Neural cell (in vitro differentiated cells): ENCODE data around the gene PLXNA3. TPM values are rescaled to one million over a fixed set of nuclear protein-coding genes. Genes with fewer than 3 reads are reported as not detected.

Experiments used
- H2AFZ ChIP-seq: fragments of 200-600, 300-800 bp; sonication (generic), shearing (Covaris generic); 2 replicates; pipeline ENCODE4 v1.6.0; 2014; ENCODE audit warnings: low read depth, mild to moderate bottlenecking, antibody characterized with exemption, low read length, moderate library complexity
- H3F3A ChIP-seq: fragments of 200-600 bp; shearing (Covaris generic); 2 replicates; pipeline ENCODE4 v1.6.1; 2016; ENCODE audit warnings: mild to moderate bottlenecking, moderate library complexity, mixed read lengths, antibody characterized with exemption, low read length; ENCODE audit not compliant: insufficient read depth, poor library complexity, severe bottlenecking
- H3K27ac ChIP-seq: fragments of 200-600, 300-800 bp; sonication (generic), shearing (Covaris generic); 2 replicates; pipeline ENCODE4 v1.5.1; 2014; ENCODE audit warnings: mild to moderate bottlenecking, low read length, moderate library complexity
- H3K27me3 ChIP-seq: fragments of 300-800, 200-600 bp; sonication (generic), shearing (Covaris generic); 2 replicates; pipeline ENCODE4 v1.6.0; 2014; ENCODE audit warnings: mild to moderate bottlenecking, low read depth, low read length, moderate library complexity; ENCODE audit not compliant: insufficient read depth
- H3K36me3 ChIP-seq: fragments of 300-800, 200-600 bp; sonication (generic), shearing (Covaris generic); 2 replicates; pipeline ENCODE4 v1.5.1; 2014; ENCODE audit warnings: mild to moderate bottlenecking, antibody characterized with exemption, low read length, moderate library complexity; ENCODE audit not compliant: insufficient read depth
- H3K4me2 ChIP-seq: fragments of 300-800, 200-600 bp; sonication (generic), shearing (Covaris generic); 2 replicates; pipeline ENCODE4 v1.6.0; 2014; ENCODE audit warnings: mild to moderate bottlenecking, low read length
- H3K4me3 ChIP-seq: fragments of 300-800, 200-600 bp; sonication (generic), shearing (Covaris generic); 2 replicates; pipeline ENCODE4 v1.5.1; 2014; ENCODE audit warnings: mild to moderate bottlenecking, low read length, moderate library complexity
- H3K79me2 ChIP-seq: fragments of 200-600 bp; shearing (Covaris generic); replicated peaks from 2 replicates; pipeline ENCODE4 v1.6.0; 2014; ENCODE audit warnings: mild to moderate bottlenecking, low read length, moderate library complexity; ENCODE audit not compliant: insufficient read depth
- H3K9ac ChIP-seq: fragments of 300-800, 200-600 bp; sonication (generic), shearing (Covaris generic); 2 replicates; pipeline ENCODE4 v1.6.1; 2016; ENCODE audit warnings: mild to moderate bottlenecking, low read length, mixed read lengths
- H3K9me2 ChIP-seq: fragments of 200-600 bp; shearing (Covaris generic); 2 replicates; pipeline ENCODE4 v1.6.1; 2016; ENCODE audit warnings: mild to moderate bottlenecking, low read length, mixed read lengths; ENCODE audit not compliant: insufficient read depth
- H3K9me3 ChIP-seq: fragments of 200-600, 300-800 bp; sonication (generic), shearing (Covaris generic); 2 replicates; pipeline ENCODE4 v1.6.1; 2016; ENCODE audit warnings: mild to moderate bottlenecking, mixed run types, low read length, moderate library complexity, mixed read lengths
- H4K20me1 ChIP-seq: fragments of 200-600 bp; shearing (Covaris generic); 2 replicates; pipeline ENCODE4 v1.6.1; 2016; ENCODE audit warnings: mild to moderate bottlenecking, mixed run types; ENCODE audit not compliant: insufficient read depth
- CTCF ChIP-seq: fragments of 450-650 bp; IDR thresholded peaks from 2 replicates; pipeline ENCODE4 v1.5.1; 2014; ENCODE audit warnings: antibody characterized with exemption, mild to moderate bottlenecking, moderate library complexity; ENCODE audit not compliant: poor library complexity, severe bottlenecking
- EP300 ChIP-seq: fragments of 450-650 bp; conservative IDR thresholded peaks from 2 replicates; pipeline ENCODE4 v1.6.1; 2014; ENCODE audit warnings: antibody characterized with exemption, mild to moderate bottlenecking, moderate library complexity; ENCODE audit not compliant: poor library complexity, severe bottlenecking
- EZH2 ChIP-seq: fragments of 200-600, 300-800 bp; shearing (Covaris generic), sonication (generic); IDR thresholded peaks from 2 replicates; pipeline ENCODE4 v1.6.1; 2014; ENCODE audit warnings: antibody characterized with exemption, low read length, borderline replicate concordance, mild to moderate bottlenecking; ENCODE audit not compliant: insufficient read depth, poor library complexity, severe bottlenecking
- MXI1 ChIP-seq: fragments of 450-650 bp; conservative IDR thresholded peaks from 2 replicates; pipeline ENCODE4 v1.6.1; 2014; ENCODE audit warnings: antibody characterized with exemption, mild to moderate bottlenecking; ENCODE audit not compliant: poor library complexity, severe bottlenecking
- POLR2AphosphoS5 ChIP-seq: IDR thresholded peaks from 2 replicates; pipeline ENCODE4 v1.6.1; 2012
- RAD21 ChIP-seq: fragments of 450-650 bp; conservative IDR thresholded peaks from 2 replicates; pipeline ENCODE4 v1.6.1; 2014; ENCODE audit warnings: antibody characterized with exemption, mild to moderate bottlenecking, moderate library complexity
- SMC3 ChIP-seq: fragments of 450-650 bp; conservative IDR thresholded peaks from 2 replicates; pipeline ENCODE4 v1.6.1; 2014; ENCODE audit warnings: antibody characterized with exemption, mild to moderate bottlenecking, moderate library complexity; ENCODE audit not compliant: poor library complexity
- TAF1 ChIP-seq: IDR thresholded peaks from 2 replicates; pipeline ENCODE4 v1.6.1; 2012; ENCODE audit warnings: low read depth
- polyA plus RNA-seq: library from polyadenylated mRNA; depleted of rRNA; stranded (reverse); fragments of >200 nt; gene quantifications from 2 replicates; pipeline ENCODE4 v1.2.3, GENCODE V29; 2014
- TF ChIP-seq, protein P1 (sequence below): IDR thresholded peaks from 2 replicates; pipeline ENCODE4 v1.6.1; 2012; ENCODE audit warnings: borderline replicate concordance

Gene PLXNA3
- polyA plus RNA-seq, 1 donor from 2014 or later: 17.2 TPM

- peak overlapping the region; percentile 39 for H3K4me2 ChIP-seq
- no peaks in the 10 kb centered on the region for H4K20me1 ChIP-seq
- H3K9me3 ChIP-seq: no peaks in the 10 kb centered on the region
- H3F3A ChIP-seq: no peaks in the 10 kb centered on the region
- H3K36me3 ChIP-seq: no peaks in the 10 kb centered on the region
- H3K9me2 ChIP-seq: no peaks in the 10 kb centered on the region
- H3K9ac ChIP-seq: peak overlapping the region; percentile 80
- no peak for TF ChIP-seq MXI1
- TF ChIP-seq SMC3: no peak
- TF ChIP-seq TAF1: no peak
- no peak for TF ChIP-seq POLR2AphosphoS5
- TF ChIP-seq, protein P1, sequence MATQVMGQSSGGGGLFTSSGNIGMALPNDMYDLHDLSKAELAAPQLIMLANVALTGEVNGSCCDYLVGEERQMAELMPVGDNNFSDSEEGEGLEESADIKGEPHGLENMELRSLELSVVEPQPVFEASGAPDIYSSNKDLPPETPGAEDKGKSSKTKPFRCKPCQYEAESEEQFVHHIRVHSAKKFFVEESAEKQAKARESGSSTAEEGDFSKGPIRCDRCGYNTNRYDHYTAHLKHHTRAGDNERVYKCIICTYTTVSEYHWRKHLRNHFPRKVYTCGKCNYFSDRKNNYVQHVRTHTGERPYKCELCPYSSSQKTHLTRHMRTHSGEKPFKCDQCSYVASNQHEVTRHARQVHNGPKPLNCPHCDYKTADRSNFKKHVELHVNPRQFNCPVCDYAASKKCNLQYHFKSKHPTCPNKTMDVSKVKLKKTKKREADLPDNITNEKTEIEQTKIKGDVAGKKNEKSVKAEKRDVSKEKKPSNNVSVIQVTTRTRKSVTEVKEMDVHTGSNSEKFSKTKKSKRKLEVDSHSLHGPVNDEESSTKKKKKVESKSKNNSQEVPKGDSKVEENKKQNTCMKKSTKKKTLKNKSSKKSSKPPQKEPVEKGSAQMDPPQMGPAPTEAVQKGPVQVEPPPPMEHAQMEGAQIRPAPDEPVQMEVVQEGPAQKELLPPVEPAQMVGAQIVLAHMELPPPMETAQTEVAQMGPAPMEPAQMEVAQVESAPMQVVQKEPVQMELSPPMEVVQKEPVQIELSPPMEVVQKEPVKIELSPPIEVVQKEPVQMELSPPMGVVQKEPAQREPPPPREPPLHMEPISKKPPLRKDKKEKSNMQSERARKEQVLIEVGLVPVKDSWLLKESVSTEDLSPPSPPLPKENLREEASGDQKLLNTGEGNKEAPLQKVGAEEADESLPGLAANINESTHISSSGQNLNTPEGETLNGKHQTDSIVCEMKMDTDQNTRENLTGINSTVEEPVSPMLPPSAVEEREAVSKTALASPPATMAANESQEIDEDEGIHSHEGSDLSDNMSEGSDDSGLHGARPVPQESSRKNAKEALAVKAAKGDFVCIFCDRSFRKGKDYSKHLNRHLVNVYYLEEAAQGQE: no peak
- no peak for TF ChIP-seq RAD21
- TF ChIP-seq EZH2: no peak
- H3K27me3 ChIP-seq: no peaks in the 10 kb centered on the region
- peak overlapping the region; percentile 77 for H3K4me3 ChIP-seq
- no peaks in the 10 kb centered on the region for H3K79me2 ChIP-seq
- H3K27ac ChIP-seq: peak overlapping the region; percentile 67
- no peak overlapping the region for H2AFZ ChIP-seq
These were observed 45.6 kb upstream of the PLXNA3 start for GRCh38 chrX:154412468-154412867.

- Histone ChIP-seq H4K20me1 (no peaks in the 10 kb centered on the region), H3K9ac (no peak overlapping the region), H3K27ac (no peak overlapping the region), H3K4me2 (no peak overlapping the region), H3K9me2 (no peaks in the 10 kb centered on the region), H3K27me3 (no peaks in the 10 kb centered on the region), H2AFZ (no peak overlapping the region), H3K79me2 (no peaks in the 10 kb centered on the region), H3F3A (no peaks in the 10 kb centered on the region), H3K36me3 (no peaks in the 10 kb centered on the region), H3K9me3 (no peaks in the 10 kb centered on the region), H3K4me3 (no peak overlapping the region)
- TF ChIP-seq, protein P1: no peak
- no peak for TF ChIP-seq TAF1
- TF ChIP-seq EZH2: no peak
- TF ChIP-seq POLR2AphosphoS5: no peak
- no peak for TF ChIP-seq SMC3
- no peak for TF ChIP-seq CTCF
- TF ChIP-seq EP300: no peak
- no peak for TF ChIP-seq MXI1
These were observed 44.9 kb upstream of the PLXNA3 start for GRCh38 chrX:154413142-154413541.
